Measurements from ENCODE around the gene CST7. TPM values are rescaled to one million over a fixed set of nuclear protein-coding genes. Genes with fewer than 3 reads are reported as not detected.
"Not testable (repeated sequence)": the region's sequence is repeated elsewhere in the genome, so short reads cannot be mapped to it uniquely, and the experiment has no call there.

Gene CST7
- total RNA-seq, 1 donor from 2014 or later: 0.66 TPM

DNA sequence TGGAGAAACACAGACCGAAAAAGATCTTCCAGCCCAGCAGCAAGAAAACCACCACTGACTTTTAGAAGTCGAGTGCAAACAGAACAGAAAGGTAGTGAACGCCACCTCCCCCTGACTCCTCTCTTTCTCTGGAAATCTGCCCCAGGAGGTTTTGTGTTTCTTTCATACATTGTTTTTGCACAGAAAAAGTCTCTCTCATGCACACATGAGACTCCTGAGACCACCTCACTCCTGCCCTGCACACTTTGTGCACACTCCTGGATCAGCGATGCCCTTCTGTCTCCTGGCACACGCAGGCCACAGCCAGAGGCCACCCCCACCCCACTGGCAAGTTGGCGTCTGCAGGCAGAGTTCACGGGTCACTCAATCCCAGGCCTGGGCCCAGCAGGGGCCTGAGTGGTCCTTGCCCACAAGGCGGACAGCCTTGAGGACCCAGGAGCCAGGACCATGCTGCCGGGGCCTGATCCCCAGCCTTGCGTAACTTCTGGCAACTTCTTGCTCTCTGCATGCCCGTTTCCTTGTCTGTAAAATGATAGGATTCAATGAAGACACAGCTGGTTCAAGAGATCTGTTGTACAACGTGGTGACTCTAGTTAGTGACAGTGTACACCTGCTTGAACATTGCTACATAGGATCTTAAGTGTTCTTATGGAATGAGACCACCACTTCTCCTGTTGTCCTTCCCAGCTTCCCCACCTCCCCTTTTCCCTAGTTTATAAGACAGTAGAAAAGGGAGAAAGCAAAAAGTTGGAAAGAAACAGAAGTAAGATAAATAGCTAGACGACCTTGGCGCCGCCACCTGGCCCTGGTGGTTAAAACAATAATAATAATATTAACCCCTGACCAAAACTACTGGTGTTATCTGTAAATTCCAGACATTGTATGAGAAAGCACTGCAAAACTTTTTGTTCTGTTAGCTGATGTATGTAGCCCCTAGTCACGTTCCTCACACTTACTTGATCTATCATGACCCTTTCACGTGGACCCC is 30.2 kb upstream of the CST7 start:
- H3K4me3 ChIP-seq: no peak overlapping the region
- H3K36me3 ChIP-seq: no peaks in the 10 kb centered on the region
- H3K27me3 ChIP-seq (ENCODE audit: low read depth): peaks cover 6% of the 10 kb centered on the region
- H3K27ac ChIP-seq (replicated peaks): no peak overlapping the region
- TF ChIP-seq, protein P1, sequence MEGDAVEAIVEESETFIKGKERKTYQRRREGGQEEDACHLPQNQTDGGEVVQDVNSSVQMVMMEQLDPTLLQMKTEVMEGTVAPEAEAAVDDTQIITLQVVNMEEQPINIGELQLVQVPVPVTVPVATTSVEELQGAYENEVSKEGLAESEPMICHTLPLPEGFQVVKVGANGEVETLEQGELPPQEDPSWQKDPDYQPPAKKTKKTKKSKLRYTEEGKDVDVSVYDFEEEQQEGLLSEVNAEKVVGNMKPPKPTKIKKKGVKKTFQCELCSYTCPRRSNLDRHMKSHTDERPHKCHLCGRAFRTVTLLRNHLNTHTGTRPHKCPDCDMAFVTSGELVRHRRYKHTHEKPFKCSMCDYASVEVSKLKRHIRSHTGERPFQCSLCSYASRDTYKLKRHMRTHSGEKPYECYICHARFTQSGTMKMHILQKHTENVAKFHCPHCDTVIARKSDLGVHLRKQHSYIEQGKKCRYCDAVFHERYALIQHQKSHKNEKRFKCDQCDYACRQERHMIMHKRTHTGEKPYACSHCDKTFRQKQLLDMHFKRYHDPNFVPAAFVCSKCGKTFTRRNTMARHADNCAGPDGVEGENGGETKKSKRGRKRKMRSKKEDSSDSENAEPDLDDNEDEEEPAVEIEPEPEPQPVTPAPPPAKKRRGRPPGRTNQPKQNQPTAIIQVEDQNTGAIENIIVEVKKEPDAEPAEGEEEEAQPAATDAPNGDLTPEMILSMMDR (IDR thresholded peaks at IDR 0.05; ENCODE audit: borderline replicate concordance): peak; percentile 8
- no peaks in the 10 kb centered on the region for H3K4me1 ChIP-seq
- no peaks in the 10 kb centered on the region for H3K9me3 ChIP-seq (replicated peaks)
- no peak for DNase-seq
- intact Hi-C loops (cut with micrococcal nuclease): no loop called here

DNA sequence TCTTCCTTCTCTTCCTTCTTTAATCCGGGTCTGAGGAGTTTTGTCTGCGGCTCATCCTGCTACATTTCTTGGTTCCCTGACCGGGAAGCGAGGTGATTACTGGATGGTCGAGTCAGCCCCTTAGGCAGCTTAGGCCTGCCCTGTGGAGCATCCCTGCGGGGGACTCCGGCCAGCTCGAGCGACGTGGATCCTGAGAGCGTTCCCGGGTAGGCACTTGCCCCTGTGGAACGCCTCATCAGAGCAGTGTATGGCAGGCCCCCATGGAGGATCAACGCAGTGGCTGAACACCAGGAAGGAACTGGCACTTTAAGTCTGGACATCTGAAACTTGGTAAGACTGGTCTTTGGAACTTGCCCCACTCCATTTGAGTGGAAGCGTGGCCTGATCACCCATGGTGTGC is 29.4 kb upstream of the CST7 start:
- H3K36me3 ChIP-seq; H3K27ac ChIP-seq (replicated peaks); DNase-seq; H3K27me3 ChIP-seq (ENCODE audit: low read depth); H3K4me3 ChIP-seq; H3K9me3 ChIP-seq (replicated peaks); intact Hi-C loops (cut with micrococcal nuclease); H3K4me1 ChIP-seq: not testable (repeated sequence)

- DNase-seq; H3K27me3 ChIP-seq (ENCODE audit: low read depth); H3K27ac ChIP-seq (replicated peaks); H3K9me3 ChIP-seq (replicated peaks); H3K4me3 ChIP-seq; H3K36me3 ChIP-seq; H3K4me1 ChIP-seq; intact Hi-C loops (cut with micrococcal nuclease): not testable (repeated sequence)
These were observed 28.4 kb upstream of the CST7 start for GRCh38 chr20:24920706-24921105.

- H3K27me3 ChIP-seq (ENCODE audit: low read depth); H3K27ac ChIP-seq (replicated peaks); intact Hi-C loops (cut with micrococcal nuclease); H3K9me3 ChIP-seq (replicated peaks); H3K4me3 ChIP-seq; H3K36me3 ChIP-seq; DNase-seq; H3K4me1 ChIP-seq: not testable (repeated sequence)
These were observed 19.8 kb upstream of the CST7 start for GRCh38 chr20:24929259-24929658.

GRCh38 chr20:24929867-24930723 is 19.0 kb upstream of the CST7 start:
- H3K4me1 ChIP-seq; H3K27ac ChIP-seq (replicated peaks); H3K4me3 ChIP-seq; intact Hi-C loops (cut with micrococcal nuclease); H3K36me3 ChIP-seq; H3K9me3 ChIP-seq (replicated peaks); H3K27me3 ChIP-seq (ENCODE audit: low read depth); DNase-seq: not testable (repeated sequence)

DNA sequence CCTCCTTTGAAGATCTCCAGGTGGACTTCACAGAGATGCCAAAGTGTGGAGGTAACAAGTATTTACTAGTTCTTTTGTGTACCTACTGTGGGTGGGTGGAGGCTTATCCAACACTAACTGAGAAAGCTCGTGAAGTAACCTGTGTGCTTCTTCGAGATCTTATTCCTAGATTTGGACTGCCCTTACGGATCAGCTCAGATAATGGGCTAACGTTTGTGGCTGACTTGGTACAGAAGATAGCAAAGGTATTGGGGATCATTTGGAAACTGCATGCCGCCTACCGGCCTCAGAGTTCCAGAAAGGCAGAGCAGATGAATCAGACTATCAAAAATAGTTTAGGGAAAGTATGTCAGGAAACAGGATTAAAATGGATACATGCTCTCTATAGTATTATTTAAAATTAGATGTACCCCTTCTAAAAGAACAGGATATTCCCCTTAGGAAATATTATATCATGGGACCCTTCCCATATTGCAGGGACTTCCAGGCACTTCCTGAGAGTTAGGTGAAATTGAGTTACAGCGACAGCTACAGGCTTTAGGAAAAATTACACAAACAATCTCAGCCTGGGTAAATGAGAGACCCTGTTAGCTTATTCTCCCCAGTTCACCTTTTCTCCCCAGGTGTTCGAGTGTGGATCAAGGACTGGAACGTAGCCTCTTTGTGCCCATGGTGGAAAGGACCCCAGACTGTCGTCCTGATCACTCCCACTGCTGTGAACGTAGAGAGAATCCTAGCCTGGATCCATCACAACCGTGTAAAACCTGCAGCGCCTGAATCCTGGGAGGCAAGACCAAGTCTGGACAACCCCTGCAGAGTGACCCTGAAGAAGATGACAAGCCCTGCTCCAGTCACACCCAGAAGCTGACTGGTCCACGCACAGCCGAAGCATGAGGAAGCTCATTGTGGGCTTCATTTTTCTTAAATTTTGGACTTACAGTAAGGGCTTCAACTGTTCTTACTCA is 18.1 kb upstream of the CST7 start:
- H3K36me3 ChIP-seq; H3K9me3 ChIP-seq (replicated peaks); H3K4me1 ChIP-seq; DNase-seq; intact Hi-C loops (cut with micrococcal nuclease); H3K4me3 ChIP-seq; H3K27me3 ChIP-seq (ENCODE audit: low read depth); H3K27ac ChIP-seq (replicated peaks): not testable (repeated sequence)
- TF ChIP-seq, protein P1 (IDR thresholded peaks at IDR 0.05; ENCODE audit: borderline replicate concordance): peak; percentile 46

GRCh38 chr20:24931893-24932292 is 17.2 kb upstream of the CST7 start:
- H3K36me3 ChIP-seq; intact Hi-C loops (cut with micrococcal nuclease); H3K9me3 ChIP-seq (replicated peaks); H3K4me1 ChIP-seq; DNase-seq; H3K27me3 ChIP-seq (ENCODE audit: low read depth); H3K4me3 ChIP-seq; H3K27ac ChIP-seq (replicated peaks): not testable (repeated sequence)

All from left ventricle myocardium inferior (tissue), 1 donor.